Posterior vena cava (tissue), 2 donors: Measurements from ENCODE around the gene FARS2. TPM values are rescaled to one million over a fixed set of nuclear protein-coding genes. Genes with fewer than 3 reads are reported as not detected.

Experiments used
- DNase-seq: peaks from one replicate; pipeline ENCODE4 v3.0.0-alpha.2; 2020; ENCODE audit warnings: low spot score
- intact Hi-C, 2 donors: fragments of 100-400 bp; cut with DNase I; formaldehyde crosslinking; loops; one replicate each; pipeline versions ENCODE4 v1.14.1 to v1.14.2; 2022 to 2023
- total RNA-seq, 2 donors: library from RNA; stranded (reverse); fragmentation: NEBNext Ultra II Directional; extraction: Animal tissue kit (Norgen Biotek cat#: 25700); gene quantifications; one replicate each; pipeline ENCODE4 v1.2.1, GENCODE V29; 2021
- donor health status: DM: yes; HTN: yes; CAD: no.
- donor health status: DM: yes; HTN: yes; CAD: no.

The FARS2 gene
- total RNA-seq, 2 donors from 2014 or later: 13.3 to 13.6 TPM

- intact Hi-C loops: no loop called here
- DNase-seq: no peak
Measured at GRCh38 chr6:5811997-5812396, 550.7 kb downstream of the FARS2 start.

DNA sequence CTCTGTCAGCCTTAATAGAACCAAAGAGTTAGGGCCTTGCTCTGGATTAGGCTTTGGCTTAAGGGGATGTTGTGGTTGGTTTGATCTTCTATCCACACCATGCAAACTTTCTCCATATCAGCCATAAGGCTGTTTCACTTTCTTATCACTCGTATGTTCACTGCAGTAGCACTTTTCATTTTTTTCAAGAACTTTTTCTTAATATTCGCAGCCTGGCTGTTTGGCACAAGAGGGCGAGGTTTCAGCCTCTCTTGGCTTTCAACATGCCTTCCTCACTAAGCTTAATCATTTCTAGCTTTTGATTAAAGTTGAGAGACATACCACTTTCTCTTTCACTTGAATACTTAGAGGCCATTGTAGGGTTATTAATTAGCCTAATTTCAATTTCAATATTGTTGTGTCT lies 552.3 kb downstream of the FARS2 start:
- intact Hi-C loops: no loop called here

GRCh38 chr6:5814116-5814515 lies 552.8 kb downstream of the FARS2 start:
- intact Hi-C loops: no loop called here
- DNase-seq: no peak

More for the DNA sequence above, 552.3 kb downstream of the FARS2 start:
- no peak for DNase-seq

DNA sequence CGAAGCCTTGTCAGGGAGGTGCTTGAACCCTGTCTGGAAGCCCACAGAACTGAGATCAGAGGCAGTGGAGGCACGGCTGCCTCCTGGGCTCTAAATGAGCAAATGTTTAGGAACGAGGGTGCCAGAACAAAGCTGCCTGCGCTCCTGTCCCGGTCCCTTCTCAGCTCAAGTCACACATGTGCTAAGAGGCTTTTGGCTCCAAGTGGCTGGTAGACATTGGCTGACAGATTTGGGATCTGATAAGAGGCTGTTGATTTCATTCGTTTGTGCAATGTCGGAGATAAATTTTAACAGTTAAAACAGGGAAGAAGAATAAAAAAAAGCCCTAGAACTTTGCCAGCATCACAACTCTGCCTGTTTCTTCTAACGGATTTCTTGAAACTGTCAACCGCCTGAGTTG lies 553.6 kb downstream of the FARS2 start:
- intact Hi-C loops: no loop called here
- no peak for DNase-seq

GRCh38 chr6:5817869-5818268 lies 556.6 kb downstream of the FARS2 start:
- DNase-seq: no peak
- intact Hi-C loops: no loop called here

GRCh38 chr6:5818959-5819358 lies 557.6 kb downstream of the FARS2 start:
- DNase-seq: no peak
- intact Hi-C loops: no loop called here

Other genes starting within 250 kb of the FARS2 start
- 1 to 10 TPM; 2.8 to 4.2 TPM for gene PPP1R3G, start 176.2 kb upstream of the FARS2 start, total RNA-seq
- 10 to 100 TPM; 16.3 to 23.9 TPM for gene LYRM4, start 563 bp upstream of the FARS2 start, total RNA-seq